BLaER1 (cell line): ENCODE measurements around the gene DEPDC5.
"Not testable (repeated sequence)": the region's sequence is repeated elsewhere in the genome, so short reads cannot be mapped to it uniquely, and the experiment has no call there.

ENCODE experiments used
- H3K27ac ChIP-seq: shearing (Covaris generic); formaldehyde crosslinking; 2 replicates; pipeline ENCODE4 v1.8.1; 2022
- H3K27me3 ChIP-seq: shearing (Covaris generic); formaldehyde crosslinking; 2 replicates; pipeline ENCODE4 v1.8.1; 2022
- H3K36me3 ChIP-seq: shearing (Covaris generic); formaldehyde crosslinking; 2 replicates; pipeline ENCODE4 v1.8.1; 2022
- H3K4me1 ChIP-seq: shearing (Covaris generic); formaldehyde crosslinking; 2 replicates; pipeline ENCODE4 v1.8.1; 2022
- H3K4me2 ChIP-seq: shearing (Covaris generic); formaldehyde crosslinking; 2 replicates; pipeline ENCODE4 v1.8.1; 2022
- H3K4me3 ChIP-seq: shearing (Covaris generic); formaldehyde crosslinking; 2 replicates; pipeline ENCODE4 v1.8.1; 2022
- H3K9ac ChIP-seq: shearing (Covaris generic); formaldehyde crosslinking; 2 replicates; pipeline ENCODE4 v1.8.1; 2022
- H3K9me3 ChIP-seq: shearing (Covaris generic); formaldehyde crosslinking; 2 replicates; pipeline ENCODE4 v1.8.1; 2022
- H4K20me1 ChIP-seq: shearing (Covaris generic); formaldehyde crosslinking; 2 replicates; pipeline ENCODE4 v1.8.1; 2022
- Cebpa-rat ChIP-seq: shearing (Covaris generic); IDR thresholded peaks from 2 replicates; pipeline ENCODE4 v1.8.1; 2022

Gene DEPDC5

DNA sequence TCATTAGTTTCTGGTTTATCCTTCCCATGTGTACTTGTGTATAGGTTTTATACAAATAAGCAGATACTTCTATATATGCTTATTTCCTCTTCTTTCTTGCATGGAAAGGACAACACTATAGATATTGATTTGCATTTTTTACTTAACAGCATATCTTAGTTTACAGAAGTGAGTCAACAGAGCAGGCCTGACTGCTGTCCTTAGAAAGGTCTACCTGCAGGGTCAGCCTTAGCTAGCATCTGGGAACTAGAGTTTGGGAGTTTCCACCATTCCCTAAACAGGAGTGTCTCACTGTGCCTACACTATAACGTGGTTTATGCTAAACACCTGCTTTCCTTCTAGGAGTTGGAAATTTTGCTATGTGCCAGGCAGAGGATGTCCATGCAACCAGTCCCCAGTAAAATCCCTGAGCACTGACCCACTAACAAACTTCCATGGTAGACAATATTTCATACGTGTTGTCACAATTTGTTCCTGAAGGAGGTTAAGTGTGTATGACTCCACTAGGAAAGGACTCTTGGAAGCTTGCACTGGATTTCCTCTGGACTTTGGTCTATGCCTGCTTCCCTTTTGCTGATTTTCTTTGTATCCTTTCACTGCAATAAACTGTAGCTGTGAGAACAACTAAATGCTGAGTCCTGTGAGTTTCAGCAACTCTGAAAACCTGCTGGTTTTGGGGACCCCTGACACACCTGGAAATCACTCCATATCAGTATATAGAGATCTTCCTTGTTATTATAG is 21.6 kb upstream of the DEPDC5 start:
- Histone ChIP-seq H3K4me3 (no peak overlapping the region), H3K36me3 (peaks cover 67% of the 10 kb centered on the region), H4K20me1 (peaks cover 86% of the 10 kb centered on the region), H3K4me1 (0 out of 2 replicates have a peak, but pooled peaks cover 4% of the 10 kb centered on the region), H3K27ac (no peak overlapping the region), H3K27me3 (no peaks in the 10 kb centered on the region), H3K9me3 (no peaks in the 10 kb centered on the region), H3K9ac (no peak overlapping the region), H3K4me2 (no peak overlapping the region)
- TF ChIP-seq Cebpa-rat = no peak

DNA sequence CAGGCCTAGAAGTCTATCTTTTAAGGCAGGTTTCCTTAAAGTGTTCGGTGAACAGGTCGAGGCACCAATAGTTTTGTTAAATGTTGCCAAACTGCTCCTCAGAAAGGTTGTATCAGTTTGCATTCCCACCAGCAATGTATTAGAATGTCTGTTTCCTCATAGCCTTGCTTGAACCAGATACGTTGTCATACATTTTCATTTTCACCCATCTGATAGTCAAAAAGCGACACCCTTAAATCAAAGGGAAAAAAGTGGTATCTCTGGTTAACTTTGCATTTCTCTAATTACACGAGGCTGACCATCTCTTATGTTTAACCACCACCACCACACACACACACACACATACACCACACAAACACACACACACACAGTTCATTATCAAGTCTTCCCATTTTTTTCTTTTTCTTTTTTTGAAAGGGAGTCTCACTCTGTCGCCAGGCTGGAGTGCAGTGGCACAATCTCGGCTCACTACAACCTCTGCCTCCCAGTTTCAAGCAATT is 20.2 kb upstream of the DEPDC5 start:
- H3K4me3 ChIP-seq = no peak overlapping the region
- H3K9me3 ChIP-seq = no peaks in the 10 kb centered on the region
- peaks cover 68% of the 10 kb centered on the region for H3K36me3 ChIP-seq
- H3K4me1 ChIP-seq = no peaks in the 10 kb centered on the region
- H3K27ac ChIP-seq = no peak overlapping the region
- H4K20me1 ChIP-seq = peaks cover 88% of the 10 kb centered on the region
- H3K27me3 ChIP-seq = no peaks in the 10 kb centered on the region
- no peak overlapping the region for H3K9ac ChIP-seq
- no peak for TF ChIP-seq Cebpa-rat
- H3K4me2 ChIP-seq = no peak overlapping the region

DNA sequence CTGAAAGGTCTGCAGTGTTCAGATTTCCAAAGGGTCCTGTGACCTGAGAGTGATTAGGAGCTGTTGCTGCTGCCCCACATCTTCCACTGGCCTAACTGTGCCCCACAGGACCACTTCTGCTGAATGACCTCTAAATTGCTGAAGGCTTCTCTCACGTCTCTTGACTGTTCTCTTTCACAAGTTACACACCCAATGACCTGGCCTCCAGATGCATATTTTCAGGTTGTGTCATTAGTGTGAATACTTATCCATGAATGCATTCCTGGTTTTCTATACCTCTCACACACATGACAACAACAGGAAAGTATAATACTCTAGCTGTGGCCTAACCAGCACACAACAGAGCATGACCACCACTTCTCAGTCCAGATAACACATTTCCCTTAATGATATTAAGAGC is 19.3 kb upstream of the DEPDC5 start:
- no peaks in the 10 kb centered on the region for H3K27me3 ChIP-seq
- H3K27ac ChIP-seq = no peak overlapping the region
- no peaks in the 10 kb centered on the region for H3K9me3 ChIP-seq
- peaks cover 71% of the 10 kb centered on the region for H3K36me3 ChIP-seq
- no peak overlapping the region for H3K9ac ChIP-seq
- no peak overlapping the region for H3K4me2 ChIP-seq
- H3K4me3 ChIP-seq = no peak overlapping the region
- no peaks in the 10 kb centered on the region for H3K4me1 ChIP-seq
- TF ChIP-seq Cebpa-rat = no peak
- peaks cover 96% of the 10 kb centered on the region for H4K20me1 ChIP-seq

DNA sequence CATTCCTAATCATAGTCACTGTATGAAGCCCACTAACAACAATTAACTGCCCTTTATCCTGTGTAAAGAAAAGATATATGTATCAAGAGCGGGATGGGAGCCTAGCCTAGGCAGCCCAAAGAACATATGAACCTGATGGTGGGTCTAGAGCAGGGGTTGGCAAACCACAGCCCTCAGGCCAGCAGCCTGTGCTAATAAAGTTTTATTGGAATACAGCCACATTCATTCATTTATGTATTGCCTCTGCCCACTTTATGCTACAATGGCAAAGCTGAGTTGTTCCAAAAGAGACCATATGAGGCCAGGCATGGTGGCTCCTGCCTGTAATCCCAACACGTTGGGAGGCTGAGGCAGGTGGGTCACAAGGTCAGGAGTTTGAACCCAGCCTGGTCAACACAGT is 17.4 kb upstream of the DEPDC5 start:
- H3K27me3 ChIP-seq = no peaks in the 10 kb centered on the region
- no peak overlapping the region for H3K4me3 ChIP-seq
- no peaks in the 10 kb centered on the region for H3K4me1 ChIP-seq
- no peak overlapping the region for H3K27ac ChIP-seq
- H3K36me3 ChIP-seq = peaks cover 79% of the 10 kb centered on the region
- TF ChIP-seq Cebpa-rat = no peak
- H4K20me1 ChIP-seq = peaks cover 95% of the 10 kb centered on the region
- no peak overlapping the region for H3K9ac ChIP-seq
- H3K4me2 ChIP-seq = no peak overlapping the region
- H3K9me3 ChIP-seq = no peaks in the 10 kb centered on the region

DNA sequence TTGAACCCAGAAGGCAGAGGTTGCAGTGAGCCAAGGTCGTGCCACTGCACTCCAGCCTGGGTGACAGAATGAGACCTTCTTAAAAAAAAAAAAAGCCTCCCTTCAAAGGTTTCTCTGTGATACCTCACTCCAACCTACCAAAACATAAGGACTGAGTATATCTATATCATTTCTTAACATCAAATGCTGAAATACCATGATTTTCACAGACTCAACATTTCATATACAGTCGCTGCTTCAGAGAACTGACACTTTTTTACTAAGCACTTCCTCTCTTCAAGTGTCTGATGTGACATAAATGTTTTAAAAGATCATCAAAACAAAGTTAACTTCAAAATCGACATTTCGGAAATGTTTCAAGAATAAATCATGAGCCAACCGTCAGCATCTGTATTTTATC is 15.9 kb upstream of the DEPDC5 start:
- no peak overlapping the region for H3K4me3 ChIP-seq
- no peaks in the 10 kb centered on the region for H3K27me3 ChIP-seq
- peaks cover 87% of the 10 kb centered on the region for H3K36me3 ChIP-seq
- no peak overlapping the region for H3K27ac ChIP-seq
- no peak overlapping the region for H3K4me2 ChIP-seq
- no peak for TF ChIP-seq Cebpa-rat
- H3K9ac ChIP-seq = no peak overlapping the region
- H3K9me3 ChIP-seq = no peaks in the 10 kb centered on the region
- no peaks in the 10 kb centered on the region for H3K4me1 ChIP-seq
- H4K20me1 ChIP-seq = peaks cover 95% of the 10 kb centered on the region

DNA sequence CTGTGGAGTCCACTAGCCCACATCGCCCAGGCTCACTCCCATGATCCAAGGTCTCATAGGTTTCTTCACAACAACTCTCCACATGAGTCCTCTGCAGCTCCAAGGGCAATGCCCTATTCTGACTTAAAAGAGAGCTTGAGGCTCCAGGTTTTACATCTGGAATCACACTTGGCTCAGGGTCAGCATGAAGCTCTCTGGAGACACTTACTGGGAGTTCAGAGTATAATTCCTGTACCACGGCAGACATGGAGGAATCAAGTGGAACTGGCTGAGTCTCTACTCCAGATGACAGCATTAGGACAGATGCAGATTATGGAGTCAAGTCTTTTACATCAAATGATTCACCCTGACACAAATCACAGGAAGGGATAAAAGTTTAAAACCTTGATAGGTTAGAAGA is 15.3 kb upstream of the DEPDC5 start:
- Histone ChIP-seq H3K4me3 (no peak overlapping the region), H3K4me2 (no peak overlapping the region), H4K20me1 (peaks cover 95% of the 10 kb centered on the region), H3K27ac (no peak overlapping the region), H3K27me3 (no peaks in the 10 kb centered on the region), H3K9ac (no peak overlapping the region), H3K36me3 (peaks cover 89% of the 10 kb centered on the region), H3K9me3 (no peaks in the 10 kb centered on the region), H3K4me1 (no peaks in the 10 kb centered on the region)
- no peak for TF ChIP-seq Cebpa-rat

DNA sequence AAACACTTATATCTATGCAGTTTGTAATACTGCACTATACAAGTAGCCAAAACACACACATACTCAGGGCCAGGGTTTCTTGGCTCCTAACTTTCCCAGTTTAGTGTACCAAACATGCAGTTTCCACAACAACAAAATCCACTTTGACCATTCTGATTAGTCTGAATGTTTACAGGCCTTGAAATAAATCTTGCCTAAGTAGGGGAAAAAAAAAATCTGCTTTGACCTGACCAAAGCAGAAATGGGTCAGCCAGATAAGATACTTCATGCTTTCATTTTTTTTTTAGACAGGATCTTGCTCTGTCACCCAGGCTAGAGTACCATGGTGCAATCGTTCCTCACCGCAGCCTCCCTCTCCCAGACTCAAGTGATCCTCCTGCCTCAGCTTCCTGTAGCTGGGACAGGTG is 14.0 kb upstream of the DEPDC5 start:
- no peak overlapping the region for H3K9ac ChIP-seq
- peaks cover 89% of the 10 kb centered on the region for H3K36me3 ChIP-seq
- H3K9me3 ChIP-seq = no peaks in the 10 kb centered on the region
- no peak overlapping the region for H3K4me3 ChIP-seq
- peaks cover 95% of the 10 kb centered on the region for H4K20me1 ChIP-seq
- no peak overlapping the region for H3K27ac ChIP-seq
- H3K27me3 ChIP-seq = no peaks in the 10 kb centered on the region
- no peak for TF ChIP-seq Cebpa-rat
- no peak overlapping the region for H3K4me2 ChIP-seq
- H3K4me1 ChIP-seq = no peaks in the 10 kb centered on the region

DNA sequence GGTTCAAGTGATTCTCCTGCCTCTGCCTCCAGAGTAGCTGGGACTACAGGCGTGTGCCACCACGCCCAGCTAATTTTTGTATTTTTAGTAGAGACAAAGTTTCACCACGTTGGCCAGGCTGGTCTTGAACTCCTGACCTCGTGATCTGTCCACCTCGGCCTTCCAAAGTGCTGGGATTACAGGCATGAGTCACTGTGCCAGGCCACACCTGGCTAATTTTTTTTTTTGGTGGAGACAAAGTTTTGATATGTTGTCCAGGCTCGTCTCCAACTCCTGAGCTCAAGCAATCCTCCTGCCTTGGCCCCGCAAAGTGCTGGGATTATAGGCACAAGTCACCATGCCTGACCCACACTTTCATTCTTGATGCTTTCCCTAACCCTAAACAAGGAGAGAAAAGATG is 13.5 kb upstream of the DEPDC5 start:
- H3K27me3 ChIP-seq, H3K4me2 ChIP-seq, H3K9ac ChIP-seq, H3K27ac ChIP-seq, H3K9me3 ChIP-seq, H3K4me3 ChIP-seq, H3K4me1 ChIP-seq: not testable (repeated sequence)
- peaks cover 95% of the 10 kb centered on the region for H4K20me1 ChIP-seq
- peaks cover 88% of the 10 kb centered on the region for H3K36me3 ChIP-seq

DNA sequence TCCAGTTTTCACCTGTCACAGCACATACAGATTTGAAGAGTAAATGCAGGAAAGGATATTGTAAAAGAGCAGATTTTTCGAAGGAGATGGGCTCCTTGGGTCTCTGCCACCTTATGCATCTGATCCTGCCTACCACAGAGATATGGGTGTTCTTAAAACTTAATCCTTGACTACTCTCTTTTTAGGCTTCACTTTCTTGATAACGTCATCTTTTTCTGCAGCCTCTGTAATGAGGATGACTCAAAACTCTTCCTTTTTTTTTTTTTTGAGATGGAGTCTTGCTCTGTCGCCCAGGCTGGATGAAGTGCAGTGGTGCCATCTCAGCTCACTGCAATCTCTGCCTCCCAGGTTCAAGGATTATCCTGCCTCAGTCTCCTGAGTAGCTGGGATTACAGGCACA is 11.7 kb upstream of the DEPDC5 start:
- Histone ChIP-seq H3K9me3 (no peaks in the 10 kb centered on the region), H3K9ac (no peak overlapping the region), H3K4me2 (no peak overlapping the region), H3K4me1 (no peaks in the 10 kb centered on the region), H4K20me1 (peaks cover 88% of the 10 kb centered on the region), H3K4me3 (no peak overlapping the region), H3K27me3 (no peaks in the 10 kb centered on the region), H3K36me3 (peaks cover 95% of the 10 kb centered on the region), H3K27ac (no peak overlapping the region)
- no peak for TF ChIP-seq Cebpa-rat

DNA sequence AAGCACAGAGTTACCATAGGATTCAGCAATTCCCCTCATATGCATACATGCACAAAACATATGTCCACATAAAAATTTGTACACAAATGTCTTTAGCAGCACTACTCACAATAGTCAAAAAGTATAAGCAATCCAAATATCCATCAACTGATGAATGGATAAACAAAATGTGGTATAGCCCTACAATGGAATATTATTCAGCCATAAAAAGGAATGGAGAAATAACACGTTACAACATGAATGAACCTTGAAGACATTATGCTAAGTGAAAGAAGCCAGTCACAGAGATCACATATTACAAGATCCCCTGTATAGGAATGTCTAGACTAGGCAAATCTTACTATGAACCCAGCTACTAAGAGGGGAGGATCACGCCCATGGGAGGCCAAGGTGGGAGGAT is 11.1 kb upstream of the DEPDC5 start:
- Histone ChIP-seq H3K27me3 (no peaks in the 10 kb centered on the region), H4K20me1 (peaks cover 84% of the 10 kb centered on the region)
- no peak for TF ChIP-seq Cebpa-rat

More for the DNA sequence above, 11.1 kb upstream of the DEPDC5 start:
- no peak overlapping the region for H3K9ac ChIP-seq
- peaks cover 5% of the 10 kb centered on the region; the same call in 1 of the 2 replicates for H3K4me1 ChIP-seq
- no peak overlapping the region for H3K4me2 ChIP-seq
- peaks cover 95% of the 10 kb centered on the region for H3K36me3 ChIP-seq
- H3K27ac ChIP-seq = no peak overlapping the region
- H3K9me3 ChIP-seq = no peaks in the 10 kb centered on the region
- no peak overlapping the region for H3K4me3 ChIP-seq
